ENCODE results near the gene STXBP5. TPM values are rescaled to one million over a fixed set of nuclear protein-coding genes. Genes with fewer than 3 reads are reported as not detected.

Gene STXBP5
- total and polyA plus RNA-seq, 2 of the 13 experiments (the other 11 are each of a cell fraction or from before 2014, with no cell fraction given): 8.8 to 19.4 TPM

DNA sequence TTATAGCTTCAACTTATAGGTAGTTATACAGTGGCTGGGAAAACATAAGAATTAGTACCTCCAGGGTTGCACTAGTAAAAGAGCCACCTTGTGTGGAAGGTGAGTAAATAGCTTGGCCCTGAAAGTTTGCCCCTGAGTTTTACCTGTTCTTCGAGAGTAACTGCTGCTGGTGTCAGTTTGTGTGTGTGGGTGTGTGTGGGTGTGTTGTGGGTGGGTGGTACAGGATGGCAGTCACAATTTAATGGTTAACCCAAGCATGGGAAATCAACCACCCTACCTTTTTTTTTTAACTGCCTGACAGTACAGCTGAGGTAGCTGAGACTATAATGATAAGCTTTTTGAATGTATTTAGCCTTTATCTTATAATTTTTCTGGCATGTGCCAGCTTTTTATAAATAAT is 137.3 kb downstream of the STXBP5 start (continued):
- TF ChIP-seq, protein P1, sequence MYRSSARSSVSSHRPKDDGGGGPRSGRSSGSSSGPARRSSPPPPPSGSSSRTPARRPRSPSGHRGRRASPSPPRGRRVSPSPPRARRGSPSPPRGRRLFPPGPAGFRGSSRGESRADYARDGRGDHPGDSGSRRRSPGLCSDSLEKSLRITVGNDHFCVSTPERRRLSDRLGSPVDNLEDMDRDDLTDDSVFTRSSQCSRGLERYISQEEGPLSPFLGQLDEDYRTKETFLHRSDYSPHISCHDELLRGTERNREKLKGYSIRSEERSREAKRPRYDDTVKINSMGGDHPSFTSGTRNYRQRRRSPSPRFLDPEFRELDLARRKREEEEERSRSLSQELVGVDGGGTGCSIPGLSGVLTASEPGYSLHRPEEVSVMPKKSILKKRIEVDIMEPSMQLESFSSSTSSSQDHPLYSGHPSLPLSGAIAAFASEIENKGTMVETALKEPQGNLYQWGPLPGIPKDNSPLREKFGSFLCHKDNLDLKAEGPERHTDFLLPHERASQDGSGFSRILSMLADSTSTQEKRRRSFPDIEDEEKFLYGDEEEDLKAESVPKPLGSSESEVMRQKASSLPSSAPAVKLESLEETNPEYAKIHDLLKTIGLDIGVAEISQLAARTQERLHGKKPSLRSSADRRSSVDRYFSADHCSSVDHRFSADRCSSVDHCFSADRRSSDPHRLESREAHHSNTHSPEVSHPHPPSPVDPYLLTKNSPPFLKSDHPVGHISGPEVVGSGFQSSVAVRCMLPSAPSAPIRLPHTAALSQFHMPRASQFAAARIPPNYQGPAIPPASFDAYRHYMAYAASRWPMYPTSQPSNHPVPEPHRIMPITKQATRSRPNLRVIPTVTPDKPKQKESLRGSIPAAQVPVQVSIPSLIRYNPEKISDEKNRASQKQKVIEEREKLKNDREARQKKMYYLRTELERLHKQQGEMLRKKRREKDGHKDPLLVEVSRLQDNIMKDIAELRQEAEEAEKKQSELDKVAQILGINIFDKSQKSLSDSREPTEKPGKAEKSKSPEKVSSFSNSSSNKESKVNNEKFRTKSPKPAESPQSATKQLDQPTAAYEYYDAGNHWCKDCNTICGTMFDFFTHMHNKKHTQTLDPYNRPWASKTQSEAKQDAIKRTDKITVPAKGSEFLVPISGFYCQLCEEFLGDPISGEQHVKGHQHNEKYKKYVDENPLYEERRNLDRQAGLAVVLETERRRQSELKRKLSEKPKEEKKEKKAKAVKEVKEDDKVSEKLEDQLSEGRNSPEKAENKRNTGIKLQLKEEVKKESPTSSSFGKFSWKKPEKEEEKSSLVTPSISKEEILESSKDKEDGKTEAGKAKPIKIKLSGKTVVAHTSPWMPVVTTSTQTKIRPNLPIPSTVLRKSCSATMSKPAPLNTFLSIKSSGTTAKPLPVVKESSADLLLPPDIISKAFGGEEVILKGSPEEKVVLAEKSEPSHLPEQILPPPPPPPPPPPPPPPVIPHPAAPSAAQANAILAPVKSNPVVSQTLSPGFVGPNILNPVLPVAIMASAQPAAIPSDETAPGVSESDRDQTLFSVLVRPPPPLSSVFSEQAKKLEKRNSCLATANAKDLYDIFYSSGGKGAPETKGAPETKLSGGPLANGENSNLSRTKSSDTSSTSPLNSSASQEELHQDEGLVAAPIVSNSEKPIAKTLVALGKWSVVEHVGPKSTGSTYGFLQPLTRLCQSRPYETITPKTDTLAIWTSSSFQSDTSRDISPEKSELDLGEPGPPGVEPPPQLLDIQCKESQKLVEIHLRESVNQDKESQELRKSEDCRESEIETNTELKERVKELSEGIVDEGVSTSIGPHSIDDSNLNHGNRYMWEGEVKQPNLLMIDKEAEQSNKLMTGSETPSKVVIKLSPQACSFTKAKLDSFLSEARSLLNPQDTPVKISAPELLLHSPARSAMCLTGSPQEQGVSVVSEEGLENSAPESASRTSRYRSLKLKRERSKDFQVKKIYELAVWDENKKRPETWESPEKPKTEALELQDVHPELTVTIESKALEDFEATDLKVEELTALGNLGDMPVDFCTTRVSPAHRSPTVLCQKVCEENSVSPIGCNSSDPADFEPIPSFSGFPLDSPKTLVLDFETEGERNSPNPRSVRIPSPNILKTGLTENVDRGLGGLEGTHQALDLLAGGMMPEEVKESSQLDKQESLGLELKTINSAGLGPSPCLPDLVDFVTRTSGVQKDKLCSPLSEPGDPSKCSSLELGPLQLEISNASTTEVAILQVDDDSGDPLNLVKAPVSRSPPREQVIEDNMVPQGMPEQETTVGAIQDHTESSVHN (CRISPR knock-in tag; IDR thresholded peaks at IDR 0.05): no peak
- TF ChIP-seq, protein P2, sequence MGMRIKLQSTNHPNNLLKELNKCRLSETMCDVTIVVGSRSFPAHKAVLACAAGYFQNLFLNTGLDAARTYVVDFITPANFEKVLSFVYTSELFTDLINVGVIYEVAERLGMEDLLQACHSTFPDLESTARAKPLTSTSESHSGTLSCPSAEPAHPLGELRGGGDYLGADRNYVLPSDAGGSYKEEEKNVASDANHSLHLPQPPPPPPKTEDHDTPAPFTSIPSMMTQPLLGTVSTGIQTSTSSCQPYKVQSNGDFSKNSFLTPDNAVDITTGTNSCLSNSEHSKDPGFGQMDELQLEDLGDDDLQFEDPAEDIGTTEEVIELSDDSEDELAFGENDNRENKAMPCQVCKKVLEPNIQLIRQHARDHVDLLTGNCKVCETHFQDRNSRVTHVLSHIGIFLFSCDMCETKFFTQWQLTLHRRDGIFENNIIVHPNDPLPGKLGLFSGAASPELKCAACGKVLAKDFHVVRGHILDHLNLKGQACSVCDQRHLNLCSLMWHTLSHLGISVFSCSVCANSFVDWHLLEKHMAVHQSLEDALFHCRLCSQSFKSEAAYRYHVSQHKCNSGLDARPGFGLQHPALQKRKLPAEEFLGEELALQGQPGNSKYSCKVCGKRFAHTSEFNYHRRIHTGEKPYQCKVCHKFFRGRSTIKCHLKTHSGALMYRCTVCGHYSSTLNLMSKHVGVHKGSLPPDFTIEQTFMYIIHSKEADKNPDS (CRISPR knock-in tag; IDR thresholded peaks at IDR 0.05): no peak
- TF ChIP-seq, protein P3, sequence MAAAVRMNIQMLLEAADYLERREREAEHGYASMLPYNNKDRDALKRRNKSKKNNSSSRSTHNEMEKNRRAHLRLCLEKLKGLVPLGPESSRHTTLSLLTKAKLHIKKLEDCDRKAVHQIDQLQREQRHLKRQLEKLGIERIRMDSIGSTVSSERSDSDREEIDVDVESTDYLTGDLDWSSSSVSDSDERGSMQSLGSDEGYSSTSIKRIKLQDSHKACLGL (CRISPR knock-in tag; IDR thresholded peaks at IDR 0.05): no peak
